Activated naive CD8-positive, alpha-beta T cell (primary cell): Measurements from ENCODE around the gene FOXD2.

Experiments used
- H3K27ac Mint-ChIP-seq: one replicate; pipeline ENCODE4 v1.8.0; 2021; ENCODE audit warnings: mixed read lengths
- H3K27me3 Mint-ChIP-seq: one replicate; pipeline ENCODE4 v1.8.0; 2021; ENCODE audit warnings: mixed read lengths
- H3K36me3 Mint-ChIP-seq: one replicate; pipeline ENCODE4 v1.8.0; 2021; ENCODE audit warnings: mixed read lengths
- H3K4me1 Mint-ChIP-seq: one replicate; pipeline ENCODE4 v1.8.0; 2021; ENCODE audit warnings: low read depth, mixed read lengths
- H3K4me3 Mint-ChIP-seq: one replicate; pipeline ENCODE4 v1.8.0; 2021; ENCODE audit warnings: mild to moderate bottlenecking, mixed read lengths
- H3K9me3 Mint-ChIP-seq: one replicate; pipeline ENCODE4 v1.8.0; 2021; ENCODE audit warnings: low read depth, mixed read lengths

Gene FOXD2

GRCh38 chr1:47409311-47410067, 28.4 kb upstream of the FOXD2 start:
- Mint-ChIP-seq H3K27ac (no peak overlapping the region), H3K4me1 (no peaks in the 10 kb centered on the region), H3K4me3 (no peak overlapping the region), H3K36me3 (no peaks in the 10 kb centered on the region), H3K27me3 (peaks cover 16% of the 10 kb centered on the region), H3K9me3 (no peaks in the 10 kb centered on the region)

DNA sequence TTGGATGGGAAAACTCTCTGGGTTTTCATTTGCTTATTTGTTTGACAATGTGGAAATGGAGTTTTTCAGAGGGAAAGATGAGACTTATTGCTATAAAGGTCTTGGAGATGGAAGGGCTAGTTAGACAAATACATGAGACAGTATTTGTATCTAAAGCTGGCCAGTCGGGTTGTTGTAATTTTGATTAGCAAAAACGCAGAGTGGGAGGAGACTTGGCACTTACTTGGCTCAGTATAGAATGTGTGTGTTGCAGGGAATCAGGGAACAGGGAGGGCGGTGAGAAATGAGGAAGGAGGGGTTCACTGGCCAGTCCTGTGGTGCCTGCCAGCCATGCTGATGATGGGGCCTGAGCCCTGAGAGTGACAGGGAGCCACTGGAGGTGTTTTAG, 27.8 kb upstream of the FOXD2 start:
- peaks cover 14% of the 10 kb centered on the region for H3K27me3 Mint-ChIP-seq
- no peaks in the 10 kb centered on the region for H3K9me3 Mint-ChIP-seq
- no peak overlapping the region for H3K27ac Mint-ChIP-seq
- no peaks in the 10 kb centered on the region for H3K4me1 Mint-ChIP-seq
- H3K36me3 Mint-ChIP-seq, result no peaks in the 10 kb centered on the region
- no peak overlapping the region for H3K4me3 Mint-ChIP-seq

DNA sequence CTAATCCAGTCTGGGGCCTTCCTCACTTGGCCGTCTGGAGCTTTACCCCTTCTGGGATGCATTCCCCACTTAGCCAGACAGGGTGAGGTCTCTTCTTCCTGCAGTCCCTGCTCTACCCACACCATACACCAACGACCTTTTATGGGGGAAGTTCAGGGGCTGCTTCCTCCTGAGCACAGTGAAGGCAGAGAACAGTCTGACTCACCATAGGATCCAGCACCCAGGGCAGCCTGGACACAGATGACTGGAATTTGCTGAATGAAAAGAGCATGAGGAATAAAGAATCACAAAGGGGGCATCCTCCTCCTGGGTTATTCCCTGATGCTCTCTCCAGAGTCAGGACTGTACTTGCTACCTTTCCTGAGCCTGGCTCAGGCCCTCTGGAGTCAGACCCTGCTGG, 26.4 kb upstream of the FOXD2 start:
- Mint-ChIP-seq H3K27me3 (peaks cover 19% of the 10 kb centered on the region), H3K4me1 (no peaks in the 10 kb centered on the region), H3K27ac (no peak overlapping the region), H3K9me3 (no peaks in the 10 kb centered on the region), H3K36me3 (no peaks in the 10 kb centered on the region), H3K4me3 (no peak overlapping the region)

GRCh38 chr1:47412437-47412836, 25.4 kb upstream of the FOXD2 start:
- Mint-ChIP-seq H3K9me3 (no peaks in the 10 kb centered on the region), H3K27ac (no peak overlapping the region), H3K4me3 (no peak overlapping the region), H3K4me1 (peaks cover 2% of the 10 kb centered on the region), H3K27me3 (peaks cover 20% of the 10 kb centered on the region), H3K36me3 (no peaks in the 10 kb centered on the region)

GRCh38 chr1:47415728-47416318, 22.0 kb upstream of the FOXD2 start, which contains the start of gene FOXE3:
TSS of gene FOXE3 (plus strand) at chr1:47416285. CDS start at chr1:47416316, 31 bp downstream.
- Mint-ChIP-seq H3K27me3 (peaks cover 38% of the 10 kb centered on the region), H3K9me3 (no peaks in the 10 kb centered on the region), H3K27ac (no peak within 1 kb of the TSS), H3K4me3 (peak within 1 kb of the TSS; percentile 48), H3K36me3 (no peaks in the 10 kb centered on the region), H3K4me1 (peaks cover 5% of the 10 kb centered on the region)

DNA sequence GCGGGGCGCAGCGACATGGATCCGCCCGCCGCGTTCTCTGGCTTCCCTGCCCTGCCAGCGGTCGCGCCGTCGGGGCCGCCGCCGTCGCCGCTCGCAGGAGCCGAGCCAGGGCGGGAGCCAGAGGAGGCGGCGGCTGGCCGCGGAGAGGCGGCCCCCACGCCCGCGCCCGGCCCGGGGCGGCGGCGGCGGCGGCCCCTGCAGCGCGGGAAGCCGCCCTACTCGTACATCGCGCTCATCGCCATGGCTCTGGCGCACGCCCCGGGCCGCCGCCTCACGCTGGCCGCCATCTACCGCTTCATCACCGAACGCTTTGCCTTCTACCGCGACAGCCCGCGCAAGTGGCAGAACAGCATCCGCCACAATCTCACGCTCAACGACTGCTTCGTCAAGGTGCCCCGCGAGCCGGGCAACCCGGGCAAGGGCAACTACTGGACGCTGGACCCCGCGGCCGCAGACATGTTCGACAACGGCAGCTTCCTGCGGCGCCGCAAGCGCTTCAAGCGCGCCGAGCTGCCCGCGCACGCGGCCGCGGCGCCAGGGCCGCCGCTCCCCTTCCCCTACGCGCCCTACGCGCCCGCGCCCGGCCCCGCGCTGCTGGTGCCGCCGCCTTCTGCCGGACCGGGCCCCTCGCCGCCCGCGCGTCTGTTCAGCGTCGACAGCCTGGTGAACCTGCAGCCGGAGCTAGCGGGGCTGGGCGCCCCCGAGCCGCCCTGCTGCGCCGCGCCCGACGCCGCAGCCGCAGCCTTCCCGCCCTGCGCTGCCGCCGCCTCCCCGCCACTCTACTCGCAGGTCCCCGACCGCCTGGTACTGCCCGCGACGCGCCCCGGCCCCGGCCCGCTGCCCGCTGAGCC, 21.3 kb upstream of the FOXD2 start:
- Mint-ChIP-seq H3K4me1 (peaks cover 5% of the 10 kb centered on the region), H3K27ac (no peak overlapping the region), H3K4me3 (peak overlapping the region; percentile 48), H3K9me3 (no peaks in the 10 kb centered on the region), H3K36me3 (no peaks in the 10 kb centered on the region), H3K27me3 (peaks cover 36% of the 10 kb centered on the region)

- Mint-ChIP-seq H3K36me3 (no peaks in the 10 kb centered on the region), H3K4me1 (peaks cover 5% of the 10 kb centered on the region), H3K27ac (no peak overlapping the region), H3K9me3 (no peaks in the 10 kb centered on the region), H3K4me3 (peak overlapping the region; percentile 68), H3K27me3 (peaks cover 36% of the 10 kb centered on the region)
Observed at GRCh38 chr1:47417170-47418044, 20.4 kb upstream of the FOXD2 start.

DNA sequence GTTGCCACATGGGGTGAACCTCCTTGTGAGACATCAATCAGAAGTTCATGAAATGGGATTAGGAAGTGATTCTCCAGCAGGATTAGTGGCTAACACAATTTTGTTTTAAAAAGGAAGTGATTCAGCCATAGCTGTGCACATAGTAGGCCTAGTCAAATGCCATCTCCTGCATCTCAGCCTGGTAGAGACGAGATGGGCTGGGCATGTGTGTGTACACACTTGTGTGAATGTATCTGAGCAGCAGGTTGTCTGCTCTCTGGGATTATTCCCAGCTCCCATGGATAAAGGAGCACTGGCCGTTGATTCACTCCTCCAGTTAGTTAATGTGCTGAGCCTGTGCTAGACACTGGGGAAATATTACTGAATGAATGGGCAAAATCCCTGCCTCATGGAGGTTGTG, 19.7 kb upstream of the FOXD2 start:
- H3K4me3 Mint-ChIP-seq, result peak overlapping the region; percentile 28
- H3K36me3 Mint-ChIP-seq, result no peaks in the 10 kb centered on the region
- peaks cover 5% of the 10 kb centered on the region for H3K4me1 Mint-ChIP-seq
- H3K27me3 Mint-ChIP-seq, result peaks cover 36% of the 10 kb centered on the region
- no peaks in the 10 kb centered on the region for H3K9me3 Mint-ChIP-seq
- H3K27ac Mint-ChIP-seq, result no peak overlapping the region

DNA sequence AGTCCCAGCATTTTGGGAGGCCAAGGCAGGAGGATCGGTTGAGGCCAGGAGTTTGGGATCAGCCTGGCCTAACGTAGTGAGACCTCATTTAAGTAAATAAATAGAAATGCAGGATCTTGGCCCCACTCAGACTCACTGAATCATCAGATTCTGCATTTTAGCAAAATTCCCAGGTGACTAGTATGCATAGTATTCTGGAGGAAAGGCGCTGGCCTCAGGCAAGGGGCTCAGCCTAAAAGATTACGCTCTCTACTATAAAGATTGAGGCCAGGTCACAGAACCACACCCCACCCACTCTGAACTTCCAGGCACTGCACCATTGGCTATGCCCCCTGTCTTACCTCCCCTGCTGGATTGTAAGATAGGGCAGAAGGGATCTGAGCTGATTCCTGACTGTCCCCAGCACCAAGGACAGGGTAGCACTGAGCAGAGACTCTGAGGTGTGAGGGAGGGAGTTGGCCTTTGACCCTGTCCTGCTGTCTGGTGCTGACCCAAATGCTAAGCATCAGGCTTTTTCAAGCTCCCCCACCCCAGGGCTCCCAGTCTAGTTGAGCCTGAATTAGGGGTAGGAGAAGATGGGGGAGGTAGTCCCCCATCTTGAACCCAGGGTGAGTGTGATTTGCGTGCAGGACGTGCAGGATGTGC, 19.0 kb upstream of the FOXD2 start:
- H3K9me3 Mint-ChIP-seq, result no peaks in the 10 kb centered on the region
- no peak overlapping the region for H3K27ac Mint-ChIP-seq
- H3K4me3 Mint-ChIP-seq, result no peak overlapping the region
- peaks cover 5% of the 10 kb centered on the region for H3K4me1 Mint-ChIP-seq
- H3K27me3 Mint-ChIP-seq, result peaks cover 38% of the 10 kb centered on the region
- H3K36me3 Mint-ChIP-seq, result no peaks in the 10 kb centered on the region

DNA sequence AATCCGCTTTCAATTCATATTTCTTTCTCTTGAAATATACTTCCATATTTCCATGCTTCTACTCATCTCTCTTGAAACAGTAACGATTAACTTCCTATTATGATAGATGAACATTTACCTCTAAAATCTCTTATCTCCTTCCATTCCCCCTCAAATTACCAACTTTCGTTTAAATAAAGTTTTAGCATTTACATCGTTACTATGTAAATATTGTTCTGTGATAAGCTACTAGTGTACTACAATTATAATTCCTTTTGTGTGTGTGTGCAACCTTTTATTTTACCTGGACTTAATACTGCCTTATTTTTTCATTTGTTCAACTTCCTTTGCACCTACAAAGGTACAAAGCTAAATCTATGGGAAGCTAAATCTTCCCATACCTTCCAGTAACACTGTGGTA, 17.3 kb upstream of the FOXD2 start:
- H3K4me1 Mint-ChIP-seq, result peaks cover 5% of the 10 kb centered on the region
- H3K27me3 Mint-ChIP-seq, result peaks cover 34% of the 10 kb centered on the region
- no peaks in the 10 kb centered on the region for H3K36me3 Mint-ChIP-seq
- no peaks in the 10 kb centered on the region for H3K9me3 Mint-ChIP-seq
- no peak overlapping the region for H3K27ac Mint-ChIP-seq
- H3K4me3 Mint-ChIP-seq, result no peak overlapping the region

DNA sequence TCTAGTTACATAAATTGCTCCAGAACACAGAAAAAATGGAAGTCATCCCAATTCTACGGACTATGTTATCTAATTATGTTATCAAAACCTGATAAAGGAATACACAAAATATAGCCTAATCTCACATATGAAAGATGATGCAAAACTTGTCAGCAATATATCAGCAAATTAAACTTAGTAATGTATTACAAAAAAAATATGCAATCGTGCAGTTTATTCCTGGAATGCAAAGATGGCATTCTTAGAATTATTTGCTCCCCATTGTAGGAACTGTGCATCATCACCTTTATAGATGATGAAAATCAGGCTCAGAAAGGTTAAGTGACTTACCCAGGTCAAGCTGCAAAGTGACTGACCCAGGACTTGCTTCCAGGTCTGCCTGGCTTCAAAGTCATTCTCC, 14.0 kb upstream of the FOXD2 start:
- no peaks in the 10 kb centered on the region for H3K9me3 Mint-ChIP-seq
- peaks cover 2% of the 10 kb centered on the region for H3K36me3 Mint-ChIP-seq
- no peak overlapping the region for H3K4me3 Mint-ChIP-seq
- no peak overlapping the region for H3K27ac Mint-ChIP-seq
- peaks cover 18% of the 10 kb centered on the region for H3K27me3 Mint-ChIP-seq
- no peaks in the 10 kb centered on the region for H3K4me1 Mint-ChIP-seq

- peaks cover 20% of the 10 kb centered on the region for H3K27me3 Mint-ChIP-seq
- H3K36me3 Mint-ChIP-seq, result peaks cover 5% of the 10 kb centered on the region
- no peaks in the 10 kb centered on the region for H3K4me1 Mint-ChIP-seq
- no peaks in the 10 kb centered on the region for H3K9me3 Mint-ChIP-seq
- H3K27ac Mint-ChIP-seq, result no peak overlapping the region
- H3K4me3 Mint-ChIP-seq, result no peak overlapping the region
Observed at GRCh38 chr1:47424336-47424982, 13.4 kb upstream of the FOXD2 start.

GRCh38 chr1:47431534-47431933, 6.3 kb upstream of the FOXD2 start:
- H3K9me3 Mint-ChIP-seq, result no peaks in the 10 kb centered on the region
- no peak overlapping the region for H3K27ac Mint-ChIP-seq
- H3K27me3 Mint-ChIP-seq, result peaks cover 26% of the 10 kb centered on the region
- no peak overlapping the region for H3K4me3 Mint-ChIP-seq
- peaks cover 35% of the 10 kb centered on the region for H3K4me1 Mint-ChIP-seq
- H3K36me3 Mint-ChIP-seq, result peaks cover 4% of the 10 kb centered on the region
